ENCODE results near the gene PRKCD.

PRKCD gene

DNA sequence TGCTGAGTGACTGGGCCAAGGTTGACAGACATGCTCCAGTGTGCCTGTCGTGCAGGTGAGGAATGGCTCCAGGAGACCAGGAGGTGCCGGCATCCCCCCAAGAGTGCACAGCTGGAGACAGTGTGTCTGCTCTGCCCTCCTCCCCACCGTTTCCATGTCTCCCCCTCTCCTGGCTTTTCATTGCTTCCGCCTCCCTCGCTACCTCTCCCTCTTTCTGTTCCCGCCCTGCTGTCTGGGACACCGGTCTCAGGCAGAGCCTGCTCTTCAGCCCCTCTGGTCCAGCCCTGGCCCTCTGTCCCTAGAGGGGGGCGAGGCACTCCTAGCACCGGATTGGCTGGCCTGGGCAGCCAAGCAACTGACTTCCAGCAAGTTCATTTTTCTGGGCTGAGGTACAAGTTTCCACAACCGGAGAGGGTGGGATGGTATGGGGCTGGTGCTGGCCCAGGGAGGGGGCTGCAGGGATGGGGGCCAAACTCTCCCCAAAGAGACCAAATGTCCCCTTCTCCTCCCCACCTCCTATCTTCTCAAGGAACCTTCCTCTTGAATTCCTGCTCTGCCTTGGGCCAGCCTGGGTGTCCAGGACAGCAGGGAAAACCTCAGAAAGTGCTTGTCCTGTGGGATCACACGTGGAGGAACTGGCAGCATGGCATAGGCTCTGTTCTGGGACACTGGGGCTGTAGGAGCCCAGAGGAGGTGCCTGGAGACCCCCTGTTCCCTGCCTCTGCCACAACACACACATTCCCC, 32.6 kb downstream of the PRKCD start:
- DNase-seq = no peak

DNA sequence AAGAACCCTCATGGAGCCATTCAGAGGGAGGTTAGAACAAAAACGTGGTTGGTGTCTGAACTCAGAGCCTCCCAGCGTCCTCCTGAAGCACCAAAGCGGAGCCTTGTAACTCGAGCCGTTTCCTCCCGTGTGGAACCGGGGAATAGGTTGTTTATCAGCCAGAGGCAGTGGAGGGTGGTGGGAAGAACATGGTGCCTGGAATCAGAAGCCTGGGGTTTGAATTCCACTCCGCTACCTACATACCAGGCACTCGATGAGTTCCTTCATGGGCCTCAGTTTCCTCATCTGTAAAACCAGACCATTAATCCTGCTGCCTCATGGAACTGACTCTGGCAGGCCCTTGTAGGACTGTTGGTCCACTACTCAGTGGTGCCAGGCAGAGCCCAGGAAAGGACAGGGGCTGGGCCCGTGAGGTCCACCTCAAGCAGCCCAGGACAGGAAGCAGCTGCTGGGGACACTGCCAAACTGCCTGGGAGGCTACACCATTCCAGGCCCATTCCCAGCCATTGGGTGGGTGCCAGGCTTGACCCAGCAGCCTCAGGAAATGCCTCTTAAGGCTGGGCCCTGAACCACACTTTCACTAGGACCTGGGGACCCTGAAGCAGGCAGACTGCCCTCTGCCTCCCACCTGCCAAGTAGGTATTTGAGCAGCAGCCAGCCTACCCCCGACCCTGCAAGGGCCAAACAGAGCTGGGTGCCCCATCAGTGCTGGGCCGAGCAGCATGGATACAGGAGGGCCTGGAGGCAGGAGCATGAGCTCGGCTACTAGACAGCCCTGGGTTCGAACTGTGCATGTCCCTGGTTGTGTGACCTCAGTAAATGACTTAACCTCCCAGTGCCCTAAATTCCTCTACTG, 33.4 kb downstream of the PRKCD start:
- peak in 1 of 2 experiments; percentile 43 for DNase-seq

DNA sequence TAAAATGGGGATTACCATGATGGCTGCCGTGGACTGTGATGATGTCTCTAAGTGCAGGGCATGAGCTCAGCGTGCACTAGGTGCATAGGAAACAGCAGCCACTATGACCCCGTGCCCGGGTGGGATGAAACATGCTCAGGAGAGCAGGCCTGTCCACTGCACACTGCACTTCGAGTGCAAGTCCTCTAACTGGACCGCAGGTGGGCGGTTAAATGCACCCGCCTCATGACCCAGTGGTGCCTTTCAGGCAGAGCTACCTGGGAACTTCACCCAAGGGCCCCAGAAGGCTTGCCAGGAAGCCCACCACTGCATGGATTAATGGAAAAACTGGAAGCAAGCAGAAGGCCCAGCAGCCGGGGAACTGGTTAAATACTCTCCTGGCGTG, 34.0 kb downstream of the PRKCD start:
- no peak for DNase-seq

DNA sequence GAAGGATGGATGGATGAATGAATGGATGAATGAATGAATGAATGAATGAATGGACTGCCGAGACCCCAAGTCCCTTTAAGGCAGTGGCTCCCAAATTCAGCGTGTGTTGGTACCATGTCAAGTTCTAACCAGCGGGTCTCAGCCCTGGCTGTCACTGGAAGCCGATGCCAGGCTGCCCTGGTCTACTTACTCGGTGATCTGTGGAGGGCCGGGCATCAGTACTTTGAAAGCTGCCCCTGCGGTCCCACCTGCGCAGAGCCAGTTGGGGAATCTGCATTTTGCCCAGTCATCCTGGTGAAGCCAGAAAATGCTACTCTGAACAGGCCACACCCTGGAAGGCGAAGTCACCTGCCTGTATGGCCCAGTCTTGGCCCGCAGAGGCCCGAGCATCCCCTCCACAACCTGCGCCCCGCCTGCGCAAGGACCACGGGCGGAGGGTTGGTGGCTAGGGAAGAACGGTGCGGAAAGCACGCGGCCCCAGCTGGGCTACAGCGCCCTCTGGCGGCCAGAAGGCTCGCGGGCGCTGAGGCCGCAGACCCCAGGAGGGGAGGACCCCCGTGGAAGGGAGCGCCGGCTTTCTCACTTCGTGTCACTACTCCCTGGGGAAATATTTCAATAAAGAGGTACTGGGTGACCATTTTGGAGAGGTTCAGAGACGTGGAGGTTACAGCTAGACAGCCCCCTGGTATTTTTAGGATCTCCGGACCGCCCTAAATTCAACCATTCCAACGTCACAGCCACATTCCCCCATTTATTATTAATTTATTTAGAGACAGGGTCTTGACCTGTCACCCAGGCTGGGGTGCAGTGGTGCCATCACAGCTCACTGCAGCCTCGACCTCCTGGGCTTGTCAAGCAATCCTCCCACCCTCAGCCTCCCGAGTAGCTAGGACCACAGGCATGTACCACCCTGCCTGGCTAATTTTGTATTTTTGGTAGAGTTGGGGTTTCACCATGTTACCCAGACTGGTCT, 34.9 kb downstream of the PRKCD start:
- DNase-seq = peak; percentile 27 to 33

DNA sequence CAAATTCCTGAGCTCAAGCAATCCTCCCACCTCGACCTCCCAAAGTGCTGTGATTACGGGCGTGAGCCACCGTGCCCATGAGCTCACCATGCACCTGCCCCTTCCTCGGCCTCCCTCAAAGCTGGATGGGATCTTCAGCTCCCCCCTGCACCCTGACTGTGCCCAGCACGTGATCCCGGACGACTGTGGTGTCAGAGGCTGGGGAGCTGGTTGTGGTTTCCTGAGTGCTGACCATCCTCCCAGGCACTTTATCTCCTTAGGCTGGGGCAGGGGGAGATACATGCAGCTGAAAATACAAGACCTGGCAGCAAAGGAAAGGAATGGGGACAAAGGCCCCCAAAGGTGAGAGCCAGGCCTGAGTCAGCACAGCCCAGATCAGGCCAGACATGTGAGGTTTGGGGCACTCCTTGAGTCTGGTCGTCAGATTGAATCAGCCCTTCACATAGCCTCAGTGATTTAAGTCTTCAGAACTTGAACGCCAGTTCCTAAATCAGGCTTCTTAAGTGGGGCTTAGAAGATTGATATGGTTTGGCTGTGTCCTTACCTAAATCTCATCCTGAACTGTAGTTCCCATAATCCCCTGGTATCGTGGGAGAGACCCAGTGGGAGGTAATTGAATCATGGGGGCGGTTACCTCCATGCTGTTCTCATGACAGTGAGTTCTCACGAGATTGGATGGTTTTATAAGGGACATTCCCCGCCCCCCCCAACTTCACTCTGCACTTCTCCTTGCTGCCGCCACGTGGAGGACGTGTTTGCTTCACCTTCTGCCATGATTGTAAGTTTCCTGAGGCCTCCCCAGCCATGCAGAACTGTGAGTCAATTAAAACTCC, 35.8 kb downstream of the PRKCD start:
- no peak for DNase-seq

DNA sequence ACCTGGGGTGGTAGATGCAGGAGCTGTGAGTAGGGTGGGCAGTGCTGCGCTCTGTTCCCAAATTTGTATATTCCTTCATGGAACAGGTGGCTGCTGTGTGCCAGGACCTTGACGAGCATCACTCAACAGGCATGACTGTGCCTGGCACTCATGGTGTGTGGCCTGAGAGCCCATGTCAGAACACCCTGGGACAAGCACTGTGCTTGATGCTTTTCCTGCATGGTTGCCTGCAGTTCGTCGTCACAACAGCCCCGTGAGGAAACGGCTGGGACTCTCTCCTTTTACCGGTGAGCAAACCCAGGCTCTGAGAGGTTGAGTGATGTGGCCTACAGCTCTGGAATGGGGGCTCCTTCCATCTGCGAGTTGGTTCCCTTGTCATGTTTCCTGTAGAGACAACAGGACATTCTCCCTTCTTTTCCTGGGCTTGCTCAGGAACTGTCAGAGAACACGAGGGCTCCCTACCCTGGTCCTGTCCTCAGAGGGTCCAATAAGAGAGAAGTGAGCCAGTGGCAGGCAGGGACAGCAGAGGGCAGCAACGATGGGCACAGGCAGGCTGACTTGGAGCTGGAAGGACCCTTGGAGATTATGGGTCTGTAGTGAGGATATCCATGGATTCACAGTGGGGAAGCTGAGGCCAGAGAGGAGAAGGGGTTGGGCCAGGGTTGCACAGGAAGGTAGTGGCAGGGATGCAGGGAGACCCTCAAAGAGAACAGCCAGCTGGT, 37.4 kb downstream of the PRKCD start:
- no peak for DNase-seq

DNA sequence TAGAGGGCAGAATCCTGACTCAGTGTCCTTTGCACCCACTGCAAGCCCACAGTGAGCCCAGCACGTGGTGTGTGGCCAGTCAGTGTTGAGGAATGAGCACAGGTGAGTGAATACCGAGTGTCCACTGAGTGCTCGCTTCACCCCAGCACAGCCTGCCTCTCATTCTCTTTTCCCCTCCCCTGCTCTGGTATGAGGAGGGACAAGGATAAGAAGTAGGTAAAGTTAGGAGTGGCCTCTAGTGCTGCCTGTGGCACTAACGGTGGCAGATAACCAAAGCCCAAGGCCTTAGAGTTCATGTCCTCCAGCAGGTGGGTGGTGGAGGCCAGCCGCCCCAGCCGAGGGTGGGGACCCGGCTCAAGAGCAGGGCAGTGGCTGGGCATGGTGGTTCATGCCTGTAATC, 38.0 kb downstream of the PRKCD start:
- no peak for DNase-seq

DNA sequence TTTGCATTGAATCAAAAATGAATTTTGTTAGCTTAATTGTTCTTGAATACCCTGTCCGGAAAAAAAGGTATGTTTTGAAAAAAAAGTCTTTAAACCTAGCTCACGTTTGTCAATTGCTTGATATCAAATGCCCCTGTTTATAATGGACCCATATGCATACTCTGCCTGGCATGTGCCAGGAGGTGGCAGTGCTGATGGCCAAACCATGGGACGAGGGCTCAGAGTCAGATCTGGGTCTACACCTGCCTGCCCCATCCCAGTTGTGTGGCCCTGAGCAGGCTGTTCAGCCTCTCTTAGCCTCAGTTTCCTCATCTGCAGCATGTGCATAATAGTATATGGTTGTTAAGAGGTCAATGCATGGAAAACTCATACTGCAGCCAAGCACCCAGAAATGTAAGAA, 38.8 kb downstream of the PRKCD start:
- DNase-seq = peak in 1 of 2 experiments; percentile 11

DNA sequence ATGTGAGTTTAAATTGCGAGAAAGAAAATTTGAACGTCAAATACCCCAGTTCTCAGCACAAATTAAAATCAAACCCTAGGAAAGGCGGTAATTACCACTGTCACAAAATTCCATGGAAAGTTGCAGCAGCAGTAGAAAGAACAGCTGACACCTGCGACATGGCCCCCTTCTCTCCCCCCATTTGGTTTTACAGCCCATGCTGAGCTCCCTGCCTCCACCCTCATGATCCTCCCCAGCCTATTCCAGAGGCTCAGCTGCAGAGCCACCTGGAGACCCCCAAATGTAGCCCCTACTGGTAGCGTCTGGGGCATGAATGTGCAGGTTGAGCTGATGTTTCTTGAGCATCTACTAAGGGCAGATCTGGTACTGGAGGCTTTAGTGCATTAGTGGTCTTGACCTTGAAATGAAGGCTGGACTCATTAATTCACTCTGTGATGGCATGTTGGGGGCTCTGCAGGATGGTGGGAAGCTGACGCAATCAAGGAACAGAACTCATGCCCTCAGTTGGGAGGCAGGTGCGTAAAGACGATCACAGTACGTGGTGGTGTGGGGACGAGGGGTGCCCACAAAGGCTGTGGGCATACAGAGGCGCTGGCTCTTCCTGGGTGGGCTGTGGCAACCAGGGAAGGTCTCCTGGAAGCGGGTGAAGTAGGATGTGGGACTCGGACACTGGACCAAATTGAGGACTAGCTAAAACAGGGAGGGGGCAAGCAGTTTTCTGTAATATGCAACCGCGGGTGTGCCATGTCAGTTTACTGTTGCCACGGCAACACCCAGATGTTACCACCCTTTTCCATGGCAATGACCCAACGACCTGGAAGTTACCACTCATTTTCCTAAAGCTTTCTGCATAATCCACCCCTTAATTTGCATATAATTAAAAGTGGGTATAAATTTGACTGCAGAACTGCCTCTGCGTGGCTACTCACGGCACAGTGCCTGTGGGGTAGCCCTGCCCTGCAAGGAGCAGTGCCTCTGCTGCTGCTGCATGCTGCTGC, 39.8 kb downstream of the PRKCD start:
- DNase-seq = no peak

DNA sequence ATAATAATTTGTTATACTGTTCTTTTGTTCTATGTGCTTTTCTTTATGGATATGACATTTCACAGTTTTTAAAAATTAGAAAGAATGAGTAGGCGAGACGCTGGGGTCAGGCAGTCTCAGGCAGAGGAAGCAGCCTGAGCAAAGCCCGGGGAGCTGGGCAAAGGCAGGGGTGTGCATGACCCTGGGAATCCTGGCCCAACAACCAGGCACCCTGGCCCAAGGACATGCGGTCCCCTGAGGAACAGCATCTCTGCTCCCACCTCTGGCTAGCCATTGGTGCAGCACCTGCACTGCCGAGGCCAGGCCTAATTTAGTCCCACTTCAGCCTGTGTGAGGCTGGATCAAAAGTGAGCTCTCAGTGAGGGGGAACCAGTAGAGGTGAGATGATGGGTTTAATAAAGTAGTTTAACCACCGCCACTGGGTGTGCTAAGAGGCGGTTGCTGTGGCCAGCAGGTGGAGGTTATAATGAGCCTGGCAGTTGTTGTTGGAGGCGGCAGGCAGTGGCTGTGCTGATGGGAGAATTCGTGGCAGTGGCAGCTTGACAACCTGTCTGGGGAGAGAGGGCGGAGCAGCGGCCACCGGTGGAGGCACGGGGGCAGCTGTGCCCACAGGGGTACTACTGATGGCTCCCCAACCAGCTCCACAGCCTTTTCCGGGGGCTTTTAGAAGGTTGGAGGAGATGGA, 41.5 kb downstream of the PRKCD start:
- DNase-seq = no peak

DNA sequence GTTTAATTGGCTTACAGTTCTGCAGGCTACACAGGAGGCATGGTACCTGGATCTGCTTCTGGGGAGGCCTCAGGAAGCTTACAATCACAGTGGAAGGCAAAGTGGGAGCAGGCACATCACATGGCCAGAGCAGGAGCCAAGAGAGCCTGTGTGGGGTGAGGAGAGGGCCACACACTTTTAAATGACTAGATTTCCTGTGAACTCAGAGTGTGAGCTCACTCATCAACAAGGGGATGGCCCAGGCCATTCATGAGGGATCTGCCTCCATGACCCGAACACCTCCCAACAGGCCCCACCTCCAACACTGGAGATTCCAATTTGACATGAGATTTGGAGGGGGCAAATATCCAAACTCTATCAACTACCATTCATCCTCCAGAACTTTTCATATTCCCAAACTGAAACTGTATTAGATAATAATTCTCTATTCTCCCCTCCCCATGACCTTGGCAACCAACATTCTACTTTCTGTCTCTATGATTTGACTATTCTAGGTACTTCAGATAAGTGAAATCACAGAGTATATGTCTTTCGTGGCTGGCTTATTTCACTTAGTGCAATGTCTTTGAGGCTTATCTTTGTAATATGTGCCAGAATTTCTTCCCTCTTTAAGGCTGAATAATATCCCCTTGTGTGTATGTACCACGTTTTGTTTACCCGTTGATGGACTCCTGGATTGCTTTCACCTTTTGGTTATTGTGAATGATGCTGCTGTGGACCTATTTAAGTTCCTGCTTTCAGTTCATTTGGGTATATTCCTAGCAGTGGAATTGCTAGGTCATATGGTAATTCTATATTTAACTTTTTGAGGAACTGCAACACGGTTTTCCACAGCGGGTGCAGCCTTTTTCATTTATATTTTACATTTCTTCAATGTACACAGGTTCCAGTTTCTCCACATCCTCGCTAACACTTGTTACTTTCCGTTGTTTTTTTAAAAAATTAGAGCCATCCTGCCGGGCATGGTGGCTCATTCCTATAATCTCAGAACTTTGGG, 51.0 kb downstream of the PRKCD start:
- no peak for DNase-seq

DNA sequence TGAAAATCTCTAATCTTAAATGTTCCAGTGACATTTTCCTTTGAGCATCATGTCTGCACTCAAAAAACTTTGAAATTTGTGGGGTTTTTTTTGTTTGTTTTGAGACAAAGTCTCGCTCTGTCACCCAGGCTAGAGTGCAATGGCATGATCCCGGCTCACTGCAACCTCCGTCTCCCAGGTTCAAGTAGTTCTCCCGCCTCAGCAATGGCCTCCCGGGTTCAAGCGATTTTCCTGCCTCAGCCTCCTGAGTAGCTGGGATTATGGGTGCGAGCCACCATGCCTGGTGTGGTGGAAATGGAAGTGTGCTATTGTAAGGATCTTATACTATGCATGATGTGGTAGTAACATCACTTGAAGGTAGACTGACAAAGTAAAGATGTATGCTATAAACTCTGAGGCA, 52.3 kb downstream of the PRKCD start:
- no peak for DNase-seq

DNA sequence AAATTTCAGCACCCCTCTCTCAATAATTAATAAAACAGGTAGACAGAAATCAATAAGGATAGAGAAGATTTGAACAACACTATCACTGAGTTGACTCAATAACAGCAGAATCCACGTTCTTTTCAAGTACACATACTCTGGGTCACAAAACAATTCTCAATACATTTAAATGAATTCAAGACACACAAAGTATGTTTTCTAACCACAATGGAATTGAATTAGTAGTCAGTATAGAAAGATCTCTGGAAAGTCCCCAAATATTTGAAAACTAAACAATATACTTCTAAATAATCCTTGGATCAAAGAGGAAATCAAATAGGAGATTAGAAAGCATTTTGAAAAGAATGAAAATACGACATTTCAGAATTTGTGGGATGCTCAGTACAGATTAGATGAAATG, 54.8 kb downstream of the PRKCD start:
- DNase-seq = no peak

DNA sequence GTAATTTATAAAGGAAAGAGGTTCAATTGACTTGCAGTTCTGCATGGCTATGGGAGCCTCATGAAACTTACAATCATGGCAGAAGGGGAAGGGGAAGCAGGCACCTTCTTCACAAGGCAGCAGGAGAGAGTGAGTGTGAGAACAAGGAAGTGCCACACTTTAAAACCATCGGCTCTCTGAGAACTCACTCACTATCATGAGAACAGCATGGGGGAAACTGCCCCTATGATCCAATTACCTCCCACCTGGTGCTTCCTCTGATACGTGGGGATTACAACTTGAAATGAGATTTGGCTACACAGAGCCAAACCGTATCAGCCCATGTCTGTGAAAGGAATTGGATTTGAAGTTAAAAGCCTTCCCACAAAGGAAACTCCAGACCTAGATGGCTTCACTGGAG, 55.7 kb downstream of the PRKCD start:
- no peak for DNase-seq

DNA sequence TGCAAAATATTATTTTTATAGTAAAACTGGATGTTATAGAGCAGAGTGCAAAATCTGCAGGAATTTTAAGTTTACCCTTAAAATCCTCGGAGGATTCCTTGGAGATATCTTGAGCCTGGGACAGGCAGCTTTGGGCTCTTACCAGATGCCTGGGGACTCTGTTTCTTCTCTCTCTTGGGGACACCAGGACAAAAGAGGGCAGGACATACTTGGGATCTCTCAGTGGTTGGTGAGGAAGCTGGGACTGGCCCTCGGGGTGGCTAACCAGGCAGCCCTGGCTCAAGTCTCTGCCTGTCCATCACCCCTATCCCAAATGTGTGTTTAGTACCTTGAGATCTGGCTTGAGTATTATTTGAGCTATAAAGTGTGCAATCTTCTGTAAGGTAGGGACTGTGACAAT, 56.2 kb downstream of the PRKCD start:
- no peak for DNase-seq

DNA sequence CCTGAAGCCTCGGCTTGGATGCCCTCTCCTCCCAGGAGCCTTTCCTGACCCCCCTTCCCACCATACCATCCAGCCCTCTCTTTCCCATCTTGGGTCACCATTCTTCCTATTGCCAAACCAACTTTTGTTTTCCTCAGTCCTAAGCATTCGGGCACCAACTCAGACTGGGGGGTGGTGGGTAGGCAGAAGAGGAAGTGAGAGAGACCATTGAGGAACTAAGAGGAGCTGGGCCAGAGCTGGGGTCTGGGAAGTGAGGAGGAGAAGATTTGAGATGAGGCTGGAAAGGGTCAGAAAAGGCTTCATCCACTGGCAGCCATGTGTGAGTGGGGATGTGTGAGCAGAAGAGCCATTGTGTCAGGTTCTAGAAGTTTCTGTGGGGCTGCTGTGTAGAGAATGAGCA, 57.1 kb downstream of the PRKCD start:
- no peak for DNase-seq

DNA sequence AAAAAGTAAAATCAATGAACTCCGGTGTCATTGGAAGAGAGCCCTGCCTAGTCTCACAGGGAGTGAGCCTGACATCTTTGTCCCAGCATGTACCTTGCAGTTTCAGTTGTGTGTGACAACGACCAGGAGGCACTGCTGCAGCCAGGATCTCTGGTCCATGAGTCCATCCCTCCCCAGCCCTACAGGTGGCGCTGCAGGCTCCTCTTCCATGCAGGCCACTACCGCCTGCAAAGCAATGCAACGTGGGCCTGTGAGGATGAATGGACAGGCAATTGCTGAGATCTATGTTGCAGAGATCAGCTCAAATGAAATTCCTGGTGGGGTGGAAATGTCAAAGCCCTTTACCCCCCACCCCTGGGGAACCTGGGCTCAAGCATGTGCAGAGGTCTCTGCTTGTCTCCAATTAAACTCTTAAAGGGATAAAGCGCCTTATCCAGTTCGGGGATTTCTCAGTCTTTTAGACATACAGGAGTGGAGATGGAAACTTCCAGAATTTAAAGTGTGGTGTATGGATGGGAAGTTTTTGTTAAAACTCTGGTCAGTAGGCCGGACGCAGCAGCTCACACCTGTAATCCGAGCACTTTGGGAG, 59.0 kb downstream of the PRKCD start:
- peak; percentile 71 to 85 for DNase-seq

DNA sequence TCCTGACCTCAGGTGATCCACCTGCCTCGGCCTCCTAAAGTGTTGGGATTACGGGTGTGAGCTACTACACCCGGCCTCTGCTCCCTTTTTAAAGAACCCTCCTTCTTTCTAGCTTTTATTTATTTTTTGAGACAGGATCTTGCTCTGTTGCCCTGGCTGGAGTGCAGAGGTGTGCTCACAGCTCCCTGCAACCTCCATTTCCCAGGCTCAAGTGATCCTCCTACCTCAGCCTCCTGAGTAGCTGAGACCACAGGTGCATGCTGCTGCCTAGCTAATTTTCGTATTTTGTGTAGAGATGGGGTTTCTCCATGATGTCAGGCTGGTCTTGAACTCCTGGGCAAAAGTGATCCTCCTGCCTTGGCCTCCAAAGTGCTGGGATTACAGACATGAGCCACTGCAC, 60.3 kb downstream of the PRKCD start:
- no peak for DNase-seq
